GM19452 (cell line): ENCODE results near the gene SPHK1.

Experiments used
- ATAC-seq: cut with Tn5 transposase; IDR thresholded peaks from one replicate; pipeline ENCODE4 v1.9.1; 2021; ENCODE audit not compliant: unreplicated experiment

Gene SPHK1

DNA sequence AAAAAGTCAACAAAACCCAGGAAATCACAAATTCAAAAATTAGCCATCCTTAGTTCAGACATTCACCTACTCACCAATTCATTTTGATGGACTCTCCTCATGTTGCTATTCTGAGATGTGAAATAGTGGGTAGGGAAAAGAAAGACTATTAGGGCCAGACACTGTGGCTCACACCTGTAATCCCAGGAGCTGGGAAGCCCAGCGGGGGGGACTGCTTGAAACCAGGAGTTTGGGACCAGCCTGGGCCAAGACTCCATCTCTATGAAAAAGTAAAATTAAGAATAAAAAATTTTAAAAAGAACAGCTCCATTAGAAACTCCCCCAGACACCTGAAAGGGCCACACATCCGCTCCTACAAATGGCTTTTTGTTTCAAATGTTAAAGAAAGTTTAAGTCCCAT is 47.1 kb downstream of the SPHK1 start:
- no peak for ATAC-seq

DNA sequence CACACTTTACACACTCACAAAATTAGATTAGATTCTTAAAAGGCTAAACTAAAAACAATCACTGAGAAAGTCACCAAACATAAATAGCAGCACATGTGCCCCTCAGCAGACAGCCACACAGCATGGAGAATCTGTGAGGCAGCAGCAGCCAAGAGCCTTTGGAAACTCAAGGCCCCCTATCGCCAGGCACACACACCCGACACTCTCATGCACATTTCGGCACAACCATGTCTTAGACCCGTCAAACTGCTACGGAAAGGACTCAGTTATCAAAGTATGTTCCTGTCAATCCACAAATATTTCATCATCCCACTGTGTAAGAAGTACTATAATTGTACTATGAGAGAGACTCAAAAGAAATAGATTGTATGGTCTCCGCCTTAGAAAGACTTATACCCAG is 47.6 kb downstream of the SPHK1 start:
- no peak for ATAC-seq

DNA sequence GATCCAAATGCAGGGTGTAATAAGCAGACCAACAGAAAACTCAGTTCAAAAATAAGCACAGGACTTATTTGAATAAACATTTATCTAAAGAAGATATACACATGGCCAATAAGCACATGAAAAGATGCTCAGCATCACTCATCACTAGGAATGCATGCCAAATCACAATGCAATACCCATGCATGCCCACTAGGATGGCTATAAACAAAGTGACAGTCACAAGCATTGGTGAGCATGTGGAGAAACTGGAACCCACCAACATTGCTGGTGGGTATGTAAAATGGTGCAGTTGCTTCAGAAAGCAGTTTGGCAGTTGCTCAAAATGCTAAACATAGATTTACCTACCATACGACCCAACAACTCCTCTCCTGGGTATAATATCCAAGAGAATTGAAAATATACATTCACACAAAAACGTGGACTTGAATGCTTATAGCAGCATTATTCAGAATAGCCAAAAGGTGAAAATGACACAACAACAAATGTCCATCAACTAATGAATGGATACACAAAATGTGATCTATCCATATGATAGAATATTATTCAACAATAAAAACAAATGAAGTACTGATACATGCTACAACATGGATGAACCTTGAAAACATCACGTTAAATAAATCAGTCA is 48.4 kb downstream of the SPHK1 start:
- ATAC-seq = no peak

DNA sequence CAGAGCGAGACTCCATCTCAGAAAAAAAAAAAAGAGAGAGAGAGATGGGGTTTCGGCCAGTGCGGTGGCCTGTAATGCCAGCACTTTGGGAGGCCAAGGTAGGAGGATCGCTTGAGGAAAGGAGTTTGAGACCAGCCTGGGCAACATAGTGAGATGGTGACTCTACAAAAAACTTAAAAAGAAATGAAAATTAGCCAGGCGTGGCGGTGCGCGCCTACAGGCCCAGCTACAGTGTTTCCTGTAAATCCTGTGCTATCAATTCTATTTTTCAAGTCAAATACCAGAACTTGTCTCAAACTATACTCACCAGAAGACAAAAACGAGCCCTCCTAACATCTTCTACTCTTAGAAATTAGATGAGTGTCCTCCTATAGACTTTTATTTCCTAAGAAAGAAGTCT is 49.3 kb downstream of the SPHK1 start:
- no peak for ATAC-seq

DNA sequence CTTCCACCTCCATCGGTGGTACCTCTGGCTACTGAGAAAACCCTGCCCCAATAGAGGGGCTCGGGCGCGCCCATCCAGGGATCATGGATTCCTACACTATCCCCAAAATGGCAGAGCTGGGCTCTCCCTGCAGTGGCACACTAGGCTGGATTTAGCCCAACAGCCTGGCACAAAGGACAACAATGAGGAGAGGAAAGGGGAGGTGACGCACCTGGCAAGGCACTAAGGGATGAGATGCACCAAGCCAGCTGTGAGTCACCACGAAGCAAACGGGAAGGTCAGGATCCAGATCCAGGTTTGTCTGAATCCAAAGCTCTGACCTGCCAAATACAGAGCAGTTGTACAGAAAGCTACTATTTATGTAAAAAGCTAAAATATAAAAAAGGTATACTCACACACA is 50.5 kb downstream of the SPHK1 start:
- ATAC-seq = no peak

DNA sequence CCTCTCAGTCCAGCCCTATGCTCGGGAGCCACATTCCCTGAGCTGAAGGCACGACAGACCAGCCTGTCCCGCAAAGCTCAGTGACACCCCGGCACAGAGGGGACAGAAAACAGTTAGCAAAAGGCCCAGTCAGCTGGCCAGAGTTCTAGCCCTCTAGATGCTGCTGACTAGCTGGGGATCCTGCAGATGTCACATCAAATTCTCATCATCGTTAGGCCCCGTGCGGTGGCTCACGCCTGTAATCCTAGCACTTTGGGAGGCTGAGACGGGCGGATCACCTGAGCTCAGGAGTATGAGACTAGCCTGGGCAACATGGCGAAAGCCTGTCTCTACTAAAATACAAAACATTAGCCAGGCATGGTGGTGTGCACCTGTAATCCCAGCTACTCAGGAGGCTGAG is 51.3 kb downstream of the SPHK1 start:
- no peak for ATAC-seq
